Measurements from ENCODE around the gene AXIN1.
"Not testable (repeated sequence)": the region's sequence is repeated elsewhere in the genome, so short reads cannot be mapped to it uniquely, and the experiment has no call there.

AXIN1 gene

DNA sequence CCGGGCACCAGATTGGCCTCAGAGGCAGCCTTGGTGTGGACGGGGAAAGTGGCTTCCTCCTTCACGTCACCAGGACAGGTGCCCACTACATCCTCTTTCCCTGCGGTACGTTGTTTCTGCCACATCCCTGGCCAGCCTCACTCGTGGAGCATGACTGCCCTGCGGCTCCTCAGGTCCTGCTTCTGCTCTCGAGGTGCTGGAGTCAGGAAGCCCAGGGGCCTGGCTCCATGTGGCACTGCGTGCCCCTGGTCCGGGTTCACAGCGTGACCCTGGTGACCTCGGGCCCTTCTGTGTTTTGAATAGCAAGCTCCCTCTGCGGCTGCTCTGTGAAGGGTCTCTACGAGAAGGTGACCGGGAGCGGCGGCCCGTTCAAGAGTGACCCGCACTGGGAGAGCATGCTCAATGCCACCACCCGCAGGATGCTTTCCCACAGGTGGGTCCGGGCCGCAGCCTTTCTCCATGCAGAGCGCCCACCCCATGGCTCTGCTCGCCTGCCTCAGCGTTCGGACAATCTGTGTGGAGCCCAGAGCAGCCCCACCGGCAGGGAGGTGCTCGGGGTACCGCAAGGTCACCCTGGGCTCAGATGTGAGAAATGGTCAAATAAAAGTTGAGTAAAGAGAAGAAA, 90.3 kb downstream of the AXIN1 start:
- no peak overlapping the region for H3K27ac ChIP-seq
- H3K4me2 ChIP-seq (ENCODE audit: low read length) = no peak overlapping the region
- H3K36me3 ChIP-seq (ENCODE audit: control insufficient read depth, insufficient read depth, low read length) = no peaks in the 10 kb centered on the region
- H2AFZ ChIP-seq = no peak overlapping the region
- peaks cover 3% of the 10 kb centered on the region for H3K79me2 ChIP-seq
- H3K4me3 ChIP-seq (ENCODE audit: low read depth, low read length) = no peak overlapping the region
- H3K9me3 ChIP-seq (ENCODE audit: control insufficient read depth, low read length) = no peaks in the 10 kb centered on the region
- no peak overlapping the region for H3K9ac ChIP-seq
- TF ChIP-seq, protein P1, sequence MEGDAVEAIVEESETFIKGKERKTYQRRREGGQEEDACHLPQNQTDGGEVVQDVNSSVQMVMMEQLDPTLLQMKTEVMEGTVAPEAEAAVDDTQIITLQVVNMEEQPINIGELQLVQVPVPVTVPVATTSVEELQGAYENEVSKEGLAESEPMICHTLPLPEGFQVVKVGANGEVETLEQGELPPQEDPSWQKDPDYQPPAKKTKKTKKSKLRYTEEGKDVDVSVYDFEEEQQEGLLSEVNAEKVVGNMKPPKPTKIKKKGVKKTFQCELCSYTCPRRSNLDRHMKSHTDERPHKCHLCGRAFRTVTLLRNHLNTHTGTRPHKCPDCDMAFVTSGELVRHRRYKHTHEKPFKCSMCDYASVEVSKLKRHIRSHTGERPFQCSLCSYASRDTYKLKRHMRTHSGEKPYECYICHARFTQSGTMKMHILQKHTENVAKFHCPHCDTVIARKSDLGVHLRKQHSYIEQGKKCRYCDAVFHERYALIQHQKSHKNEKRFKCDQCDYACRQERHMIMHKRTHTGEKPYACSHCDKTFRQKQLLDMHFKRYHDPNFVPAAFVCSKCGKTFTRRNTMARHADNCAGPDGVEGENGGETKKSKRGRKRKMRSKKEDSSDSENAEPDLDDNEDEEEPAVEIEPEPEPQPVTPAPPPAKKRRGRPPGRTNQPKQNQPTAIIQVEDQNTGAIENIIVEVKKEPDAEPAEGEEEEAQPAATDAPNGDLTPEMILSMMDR (IDR thresholded peaks at IDR 0.05) = no peak
- H3K4me1 ChIP-seq = no peaks in the 10 kb centered on the region
- no peaks in the 10 kb centered on the region for H3K27me3 ChIP-seq (ENCODE audit: control insufficient read depth, insufficient read depth, low read length)

DNA sequence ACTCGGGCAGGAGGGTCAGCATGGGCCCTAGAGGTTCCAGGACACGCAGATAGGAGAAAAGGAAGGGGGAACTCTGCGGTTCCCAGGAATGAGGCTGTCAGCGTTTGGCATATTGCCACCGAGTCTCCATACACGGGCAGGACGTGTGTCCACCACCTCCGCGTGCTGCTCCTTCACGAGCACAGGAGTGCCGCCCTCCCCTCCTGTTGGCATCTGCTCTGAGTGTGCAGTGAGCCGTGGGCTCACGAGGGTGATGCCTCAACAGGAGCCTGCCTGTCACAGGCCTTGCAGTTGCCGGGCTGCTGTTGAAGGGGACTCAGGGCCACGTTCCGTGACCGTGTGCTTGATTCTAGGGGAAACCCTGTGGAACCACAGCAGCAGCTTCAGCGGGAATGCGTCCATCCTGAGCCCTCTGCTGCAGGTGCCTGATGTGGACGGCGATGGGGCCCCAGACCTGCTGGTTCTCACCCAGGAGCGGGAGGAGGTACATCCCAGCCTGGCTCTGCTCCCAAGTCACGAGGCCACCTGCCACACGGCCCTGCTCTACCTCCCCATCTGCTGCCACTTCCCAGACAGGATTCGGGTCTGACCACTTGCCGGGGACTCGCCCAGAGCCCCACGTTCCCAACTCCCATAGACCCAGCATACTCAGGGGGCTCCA, 91.4 kb downstream of the AXIN1 start:
- Histone ChIP-seq H3K4me2 (ENCODE audit: low read length) (no peak overlapping the region), H3K27me3 (ENCODE audit: control insufficient read depth, insufficient read depth, low read length) (no peaks in the 10 kb centered on the region), H2AFZ (no peak overlapping the region), H3K9me3 (ENCODE audit: control insufficient read depth, low read length) (no peaks in the 10 kb centered on the region), H3K9ac (no peak overlapping the region), H3K36me3 (ENCODE audit: control insufficient read depth, insufficient read depth, low read length) (no peaks in the 10 kb centered on the region), H3K27ac (no peak overlapping the region), H3K4me1 (no peaks in the 10 kb centered on the region), H3K4me3 (ENCODE audit: low read depth, low read length) (no peak overlapping the region), H3K79me2 (peaks cover 3% of the 10 kb centered on the region)
- TF ChIP-seq, protein P1 (IDR thresholded peaks at IDR 0.05) = no peak

- Histone ChIP-seq H3K4me3 (ENCODE audit: low read depth, low read length) (no peak overlapping the region), H3K27me3 (ENCODE audit: control insufficient read depth, insufficient read depth, low read length) (no peaks in the 10 kb centered on the region), H3K4me1 (no peaks in the 10 kb centered on the region), H2AFZ (no peak overlapping the region), H3K79me2 (peaks cover 5% of the 10 kb centered on the region), H3K4me2 (ENCODE audit: low read length) (no peak overlapping the region), H3K27ac (no peak overlapping the region), H3K36me3 (ENCODE audit: control insufficient read depth, insufficient read depth, low read length) (no peaks in the 10 kb centered on the region), H3K9ac (no peak overlapping the region), H3K9me3 (ENCODE audit: control insufficient read depth, low read length) (no peaks in the 10 kb centered on the region)
- TF ChIP-seq, protein P1 (IDR thresholded peaks at IDR 0.05) = no peak
Observed at GRCh38 chr16:260326-260725, 92.2 kb downstream of the AXIN1 start.

GRCh38 chr16:259814-260253, 92.7 kb downstream of the AXIN1 start:
- Histone ChIP-seq H3K9ac (no peak overlapping the region), H3K9me3 (ENCODE audit: control insufficient read depth, low read length) (no peaks in the 10 kb centered on the region), H3K4me1 (no peaks in the 10 kb centered on the region), H3K27ac (no peak overlapping the region), H3K79me2 (peaks cover 9% of the 10 kb centered on the region), H3K36me3 (ENCODE audit: control insufficient read depth, insufficient read depth, low read length) (no peaks in the 10 kb centered on the region), H3K4me3 (ENCODE audit: low read depth, low read length) (no peak overlapping the region), H3K4me2 (ENCODE audit: low read length) (no peak overlapping the region), H2AFZ (no peak overlapping the region), H3K27me3 (ENCODE audit: control insufficient read depth, insufficient read depth, low read length) (no peaks in the 10 kb centered on the region)
- TF ChIP-seq, protein P1 (IDR thresholded peaks at IDR 0.05) = no peak

DNA sequence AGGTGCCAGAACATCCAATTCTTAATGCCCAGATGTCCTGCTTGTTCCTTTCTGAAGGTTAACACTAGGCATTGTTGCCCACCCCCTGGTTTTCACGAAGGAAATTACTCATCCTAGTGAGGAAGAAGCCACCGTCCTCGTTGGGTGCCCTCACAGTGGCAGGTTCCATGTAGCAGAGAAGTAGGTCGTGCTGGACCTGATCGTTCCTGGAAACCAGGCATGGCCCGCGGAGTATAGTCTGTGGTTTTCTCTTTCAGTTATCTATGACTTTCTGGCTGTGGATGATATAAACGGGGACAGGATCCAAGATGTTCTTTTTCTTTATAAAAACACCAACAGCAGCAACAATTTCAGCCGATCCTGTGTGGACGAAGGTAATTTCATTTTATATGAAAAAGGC, 93.3 kb downstream of the AXIN1 start:
- Histone ChIP-seq H3K36me3 (ENCODE audit: control insufficient read depth, insufficient read depth, low read length) (no peaks in the 10 kb centered on the region), H3K27me3 (ENCODE audit: control insufficient read depth, insufficient read depth, low read length) (no peaks in the 10 kb centered on the region), H3K9me3 (ENCODE audit: control insufficient read depth, low read length) (no peaks in the 10 kb centered on the region), H3K4me2 (ENCODE audit: low read length) (no peak overlapping the region), H2AFZ (no peak overlapping the region), H3K27ac (no peak overlapping the region), H3K4me3 (ENCODE audit: low read depth, low read length) (no peak overlapping the region), H3K79me2 (peaks cover 9% of the 10 kb centered on the region), H3K4me1 (no peaks in the 10 kb centered on the region), H3K9ac (no peak overlapping the region)
- TF ChIP-seq, protein P1 (IDR thresholded peaks at IDR 0.05) = no peak

- not testable (repeated sequence) for H3K36me3 ChIP-seq (ENCODE audit: control insufficient read depth, insufficient read depth, low read length)
Observed at GRCh38 chr16:258091-258490, 94.4 kb downstream of the AXIN1 start.

More at GRCh38 chr16:258091-258490, 94.4 kb downstream of the AXIN1 start:
- H3K9ac ChIP-seq; H3K27ac ChIP-seq; H3K4me1 ChIP-seq; H3K27me3 ChIP-seq (ENCODE audit: control insufficient read depth, insufficient read depth, low read length); H3K9me3 ChIP-seq (ENCODE audit: control insufficient read depth, low read length); H2AFZ ChIP-seq; H3K4me2 ChIP-seq (ENCODE audit: low read length); H3K4me3 ChIP-seq (ENCODE audit: low read depth, low read length): not testable (repeated sequence)
- H3K79me2 ChIP-seq = peaks cover 14% of the 10 kb centered on the region

Measured in parathyroid adenoma (tissue), 2 donors.